Adipose tissue (tissue), 3 donors: ENCODE measurements around the gene FBXO28. TPM values are rescaled to one million over a fixed set of nuclear protein-coding genes. Genes with fewer than 3 reads are reported as not detected.

Source experiments
- H3K27ac ChIP-seq: one replicate; pipeline ENCODE4 v1.5.1; 2013; ENCODE audit warnings: low read depth, low read length
- WGBS, 3 donors: extraction: QIAGEN DNeasy Blood & Tissue Kit; methylation state at CpG; one replicate each; pipeline ENCODE4 v1.1.7; 2013; 5-methylcytosine and 5-hydroxymethylcytosine counted together
- polyA plus RNA-seq, 3 donors: library from polyadenylated mRNA; stranded (reverse); fragments of 200-250 nt; gene quantifications; one replicate each; pipeline ENCODE4 v1.2.3, GENCODE V29; 2013
- donor health status: healthy with polysubstance abuse.
- donor health status: Bipolar disorder and iron deficiency.
- donor health status: healthy.

The FBXO28 gene
- polyA plus RNA-seq, 3 donors: 4.6 to 12.2 (median 10.3) TPM

GRCh38 chr1:224090116-224090515 lies 23.8 kb upstream of the FBXO28 start:
- H3K27ac ChIP-seq: no peak overlapping the region
- 86 to 89% (median 87%) methylated on average over 5 of the region's 5 CpGs for WGBS, 3 donors

GRCh38 chr1:224092111-224092510 lies 21.8 kb upstream of the FBXO28 start:
- 76 to 92% (median 89%) methylated on average over 1 of the region's 1 CpG for WGBS, 3 donors
- no peak overlapping the region for H3K27ac ChIP-seq

GRCh38 chr1:224092601-224093000 lies 21.3 kb upstream of the FBXO28 start:
- no peak overlapping the region for H3K27ac ChIP-seq
- 75 to 78% (median 75%) methylated on average over 2 of the region's 2 CpGs for WGBS, 3 donors

DNA sequence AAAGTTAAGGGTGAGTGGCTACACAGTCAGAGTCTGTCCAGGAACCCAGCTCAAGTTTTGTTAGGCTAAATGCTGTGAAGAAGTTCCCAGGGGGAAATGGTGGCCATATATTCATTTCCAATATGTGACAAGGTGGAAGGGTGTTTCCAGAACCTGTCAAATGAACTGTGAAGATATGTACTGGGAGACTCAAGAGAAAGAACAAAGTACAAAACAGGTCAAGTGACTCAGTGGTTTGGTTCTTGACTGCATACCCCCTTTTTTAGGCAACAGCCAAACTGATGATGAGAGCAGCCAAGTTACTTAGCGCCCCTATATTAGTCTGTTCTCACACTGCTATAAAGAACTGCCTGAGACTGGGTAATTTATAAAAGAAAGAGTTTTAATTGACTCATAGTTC lies 18.6 kb upstream of the FBXO28 start:
- 71 to 94% (median 86%) methylated on average over 1 of the region's 1 CpG for WGBS, 3 donors

DNA sequence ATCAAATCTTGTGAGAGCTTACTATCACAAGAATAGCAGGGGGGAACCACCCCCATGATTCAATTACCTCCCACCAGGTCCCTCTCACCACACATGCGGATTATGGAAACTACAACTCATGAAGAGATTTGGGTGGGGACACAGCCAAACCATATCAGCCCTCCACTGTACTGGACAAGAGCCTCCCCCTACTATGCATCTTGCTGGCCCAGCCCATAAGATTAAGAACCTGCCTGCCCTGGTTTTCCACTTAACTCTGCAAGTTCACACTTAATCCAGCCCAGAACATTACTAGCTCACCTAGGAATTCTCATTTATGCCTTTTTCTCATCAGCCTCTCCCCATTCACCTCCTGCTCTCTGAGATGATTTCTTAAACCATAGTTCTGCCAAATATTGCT lies 18.0 kb upstream of the FBXO28 start:
- H3K27ac ChIP-seq: no peak overlapping the region
- WGBS, 3 donors: 79 to 95% (median 94%) methylated on average over 1 of the region's 1 CpG

More for the DNA sequence above, 18.6 kb upstream of the FBXO28 start:
- no peak overlapping the region for H3K27ac ChIP-seq

DNA sequence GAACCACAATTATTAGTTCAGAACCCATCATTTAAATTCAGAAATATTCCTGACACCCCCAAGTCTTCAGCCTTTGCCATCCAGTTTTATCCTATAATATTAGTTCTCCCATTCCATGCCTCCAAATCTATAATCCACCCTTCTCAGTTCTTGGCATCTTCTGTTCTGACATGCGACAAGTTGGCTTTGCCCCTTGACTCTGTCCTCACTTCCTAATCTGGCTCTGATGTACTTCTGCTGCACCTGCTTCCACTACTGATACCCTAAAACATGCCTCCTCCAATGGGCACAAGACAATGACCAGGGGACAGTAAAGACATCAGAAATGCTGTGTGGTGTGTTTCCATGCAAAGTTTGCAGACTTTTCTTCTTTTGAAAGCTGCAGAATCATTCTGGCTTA lies 17.1 kb upstream of the FBXO28 start:
- 93 to 98% (median 95%) methylated on average over 1 of the region's 1 CpG for WGBS, 3 donors
- no peak overlapping the region for H3K27ac ChIP-seq

- no peak overlapping the region for H3K27ac ChIP-seq
- 88 to 91% (median 88%) methylated on average over 4 of the region's 4 CpGs for WGBS, 3 donors
Observed at GRCh38 chr1:224098007-224098406, 15.9 kb upstream of the FBXO28 start.

DNA sequence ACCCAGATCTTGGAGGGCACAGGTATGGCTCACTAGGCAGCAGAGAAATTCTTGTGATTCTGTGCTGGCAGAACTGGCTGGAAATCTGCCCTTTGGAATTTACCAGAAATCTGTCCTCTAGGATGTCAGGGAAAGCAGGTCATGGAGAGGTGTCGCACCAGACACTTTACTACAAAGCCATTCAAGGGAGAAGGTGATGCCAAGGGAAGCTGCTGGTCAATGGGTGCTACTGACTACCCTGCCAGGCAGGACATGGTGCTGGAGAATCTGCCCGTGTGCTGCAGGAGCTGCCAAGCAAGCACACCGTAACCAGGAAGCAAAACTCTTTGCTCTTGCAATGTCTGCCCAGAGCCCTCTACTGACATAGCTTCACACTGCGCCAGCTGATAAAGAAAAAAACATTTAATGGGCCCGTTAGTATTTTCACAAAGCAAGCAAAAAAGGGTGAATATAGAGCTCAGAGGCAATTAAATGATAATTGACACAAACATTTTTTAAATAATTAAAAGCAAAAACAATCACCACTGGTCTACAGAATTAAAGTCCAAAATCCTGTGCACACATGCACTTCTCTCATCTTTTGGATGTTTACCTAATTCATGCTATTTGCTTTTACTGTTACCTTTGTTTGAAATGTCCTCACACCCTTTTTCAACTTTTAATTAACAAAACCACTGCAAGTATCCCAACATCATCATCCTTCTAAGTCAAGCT lies 7.2 kb upstream of the FBXO28 start:
- H3K27ac ChIP-seq: no peak overlapping the region
- 23 to 38% (median 31%) methylated on average over 5 of the region's 5 CpGs for WGBS, 3 donors

- no peak overlapping the region for H3K27ac ChIP-seq
Observed at GRCh38 chr1:224107282-224107625, 6.7 kb upstream of the FBXO28 start.

- no peak overlapping the region for H3K27ac ChIP-seq
Observed at GRCh38 chr1:224108991-224109390, 4.9 kb upstream of the FBXO28 start.

GRCh38 chr1:224109981-224110380 lies 3.9 kb upstream of the FBXO28 start:
- WGBS, 3 donors: 96 to 100% (median 98%) methylated on average over 1 of the region's 1 CpG
- no peak overlapping the region for H3K27ac ChIP-seq

- WGBS, 3 donors: 74 to 82% (median 74%) methylated on average over 10 of the region's 10 CpGs
- H3K27ac ChIP-seq: no peak overlapping the region
Observed at GRCh38 chr1:224113005-224113404, 906 bp upstream of the FBXO28 start.

DNA sequence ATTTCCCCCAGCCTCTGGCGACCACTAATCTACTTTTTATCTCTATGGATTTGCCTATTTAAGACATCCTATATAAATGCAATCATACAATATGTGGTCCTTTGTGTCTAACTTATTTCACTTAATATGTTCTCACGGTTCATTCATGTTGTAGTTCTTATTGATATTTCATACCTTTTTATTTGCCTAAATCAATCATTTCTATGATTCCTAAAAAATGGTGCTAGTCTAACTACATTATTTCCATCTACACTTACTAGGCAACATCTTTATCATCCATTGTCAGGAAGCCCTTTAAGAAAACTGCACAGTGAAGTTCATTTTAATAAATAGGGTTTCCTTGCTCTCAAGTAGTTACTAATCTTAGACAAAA lies 380 bp upstream of the FBXO28 start:
- WGBS, 3 donors: 28 to 54% (median 48%) methylated on average over 2 of the region's 2 CpGs
- no peak overlapping the region for H3K27ac ChIP-seq

DNA sequence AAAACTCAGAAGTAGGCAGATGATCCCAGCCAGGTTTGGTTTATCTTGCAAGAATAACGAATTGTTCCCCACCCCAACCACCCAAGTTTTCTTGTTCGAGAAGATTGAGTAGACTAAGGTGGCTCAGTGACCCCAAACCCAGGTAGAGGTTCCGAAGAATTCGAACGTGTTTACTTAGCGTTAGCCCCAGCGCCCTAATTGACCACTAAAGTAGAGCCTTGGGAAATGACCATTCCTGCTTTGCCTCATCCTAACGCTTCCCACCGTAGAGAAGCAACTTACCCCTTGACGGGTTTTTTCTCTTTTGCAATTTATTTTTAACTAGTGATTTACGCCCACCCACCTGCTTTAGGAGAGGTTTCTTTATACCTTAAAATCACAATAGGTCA lies 870 bp downstream of the FBXO28 start:
- 0 to 3% (median 3%) methylated on average over 11 of the region's 11 CpGs for WGBS, 3 donors

DNA sequence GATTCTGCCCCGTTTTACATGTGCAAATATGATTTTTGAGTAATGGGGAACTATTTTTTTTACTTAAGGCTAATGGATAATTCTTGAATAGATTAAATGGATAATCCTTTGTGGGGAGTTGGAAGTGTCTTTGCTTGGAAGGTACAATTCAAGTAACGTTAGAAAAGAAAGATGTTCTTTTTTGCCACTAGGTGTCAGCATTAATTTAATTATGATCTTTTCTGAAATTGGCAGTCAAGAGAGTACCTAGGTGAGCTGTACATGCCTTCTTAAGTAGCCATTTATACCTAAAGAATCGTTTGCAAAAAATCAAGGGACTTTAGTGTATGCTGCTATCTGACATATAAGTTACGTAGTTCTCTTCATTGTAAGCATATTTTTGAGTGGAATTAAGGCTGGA lies 2.2 kb downstream of the FBXO28 start:
- H3K27ac ChIP-seq: no peak overlapping the region
- 10 to 17% (median 16%) methylated on average over 4 of the region's 4 CpGs for WGBS, 3 donors

More for the DNA sequence above, 870 bp downstream of the FBXO28 start:
- H3K27ac ChIP-seq: no peak overlapping the region

GRCh38 chr1:224118688-224119087 lies 4.8 kb downstream of the FBXO28 start:
- 58 to 68% (median 66%) methylated on average over 1 of the region's 1 CpG for WGBS, 3 donors
- no peak overlapping the region for H3K27ac ChIP-seq

DNA sequence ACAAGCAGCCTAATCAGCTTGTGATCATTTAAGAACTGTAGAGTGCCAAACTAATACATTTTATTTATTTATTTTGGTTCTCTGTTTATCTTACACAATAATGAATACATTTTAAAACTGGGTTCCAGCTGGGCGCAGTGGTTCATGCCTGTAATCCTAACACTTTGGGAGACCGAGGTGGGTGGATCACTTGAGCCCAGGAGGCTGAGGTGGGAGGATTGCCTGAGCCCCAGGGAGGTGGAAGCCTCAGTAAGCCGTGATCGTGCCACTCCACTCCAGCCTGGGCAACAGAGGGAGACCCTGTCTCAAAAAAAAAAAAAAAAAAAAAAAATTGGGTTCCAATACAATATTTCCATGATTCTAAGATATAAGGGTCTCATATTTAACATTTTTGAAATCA lies 9.2 kb downstream of the FBXO28 start:
- H3K27ac ChIP-seq: no peak overlapping the region
- 86 to 93% (median 91%) methylated on average over 4 of the region's 4 CpGs for WGBS, 3 donors

- no peak overlapping the region for H3K27ac ChIP-seq
Observed at GRCh38 chr1:224124220-224124619, 10.3 kb downstream of the FBXO28 start.

GRCh38 chr1:224127925-224128819 lies 14.3 kb downstream of the FBXO28 start:
- 71 to 83% (median 72%) methylated on average over 5 of the region's 5 CpGs for WGBS, 3 donors
- H3K27ac ChIP-seq: no peak overlapping the region

GRCh38 chr1:224131253-224131652 lies 17.3 kb downstream of the FBXO28 start:
- H3K27ac ChIP-seq: no peak overlapping the region
